HepG2 (cell line): ENCODE data around the gene ARHGAP21. TPM values are rescaled to one million over a fixed set of nuclear protein-coding genes. Genes with fewer than 3 reads are reported as not detected.

Experiments
- ATAC-seq: fragments of 200-7000 bp; cut with Tn5 transposase; 3 replicates; pipeline ENCODE4 v1.9.1; 2020; ENCODE audit warnings: mild to moderate bottlenecking, moderate library complexity
- BruUV-seq: library from RNA; stranded (reverse); fragments of 400-500 nt; replicated peaks from 2 replicates; lab custom pipeline; 2021; lab: Mats Ljungman, UMichigan
- CTCF ChIA-PET: fragments of 300-600 bp; formaldehyde crosslinking; extraction: SDS; loops from one replicate; lab custom pipeline; 2021; ENCODE audit warnings: low total read pairs, inconsistent platforms, low intra/inter-chr PET ratio; lab: Yijun Ruan, JAX
- POLR2A ChIA-PET: fragments of 350-600 bp; sonication (Branson Sonifier 250); formaldehyde crosslinking; loops from one replicate; lab custom pipeline; 2020; ENCODE audit warnings: antibody characterized with exemption, inconsistent platforms; lab: Yijun Ruan, JAX
- DNase-seq: peaks from one replicate; pipeline ENCODE4 v3.0.0-alpha.2; 2015; ENCODE audit warnings: low spot score
- FAIRE-seq: peaks from 3 replicates; lab custom pipeline; 2011; peaks lifted over from hg19 to GRCh38; lab: Jason Lieb, UNC
- H2AFZ ChIP-seq: one replicate; pipeline ENCODE4 v1.6.1; 2011; ENCODE audit warnings: low read length, inconsistent platforms
- H3K27ac ChIP-seq: fragments of 300-600 bp; 3 replicates; pipeline ENCODE4 v1.8.0; 2011; ENCODE audit warnings: mixed run types, mild to moderate bottlenecking, mixed read lengths, low read length, inconsistent platforms; ENCODE audit not compliant: insufficient read depth; ENCODE audit errors: extremely low read length
- H3K27me3 ChIP-seq, 2 experiments: fragments of 200-600 bp in 1 of 2; 2 replicates in 1 of 2; 3 replicates in 1 of 2; pipeline versions ENCODE4 v1.6.0 to v1.8.0; 2011; ENCODE audit warnings: low read length in 2 of 2, mild to moderate bottlenecking in 2 of 2, moderate library complexity in 2 of 2, inconsistent platforms in 1 of 2; ENCODE audit not compliant: insufficient read depth in 2 of 2, control insufficient read depth in 1 of 2
- H3K36me3 ChIP-seq, 2 experiments: fragments of 200-600 bp in 1 of 2; replicated peaks in 1 of 2; 2 replicates in 1 of 2; 3 replicates in 1 of 2; pipeline versions ENCODE4 v1.5.1 to v1.8.0; 2011; ENCODE audit warnings: low read length in 2 of 2, inconsistent platforms in 1 of 2; ENCODE audit not compliant: insufficient read depth in 2 of 2, control insufficient read depth in 1 of 2
- H3K4me1 ChIP-seq: 2 replicates; pipeline ENCODE4 v1.5.1; 2012; ENCODE audit warnings: low read length, inconsistent platforms; ENCODE audit not compliant: insufficient read depth
- H3K4me2 ChIP-seq: 2 replicates; pipeline ENCODE4 v1.6.0; 2011; ENCODE audit warnings: low read depth, low read length, inconsistent platforms
- H3K4me3 ChIP-seq, 3 experiments: fragments of 200-600 bp in 1 of 3; sonication (generic), shearing (Covaris generic) in 1 of 3; replicated peaks in 1 of 3; 2 replicates each; pipeline ENCODE4 v1.5.1; 2011 to 2016; ENCODE audit warnings: low read length in 3 of 3, inconsistent platforms in 2 of 3, low read depth in 2 of 3, mild to moderate bottlenecking in 2 of 3, control low read depth in 1 of 3, mixed read lengths in 1 of 3; ENCODE audit not compliant: insufficient read depth in 1 of 3
- H3K79me2 ChIP-seq: one replicate; pipeline ENCODE4 v1.6.1; 2011; ENCODE audit warnings: low read length, inconsistent platforms; ENCODE audit not compliant: insufficient read depth
- H3K9ac ChIP-seq: 2 replicates; pipeline ENCODE4 v1.6.0; 2011; ENCODE audit warnings: mild to moderate bottlenecking, low read depth, low read length, inconsistent platforms; ENCODE audit not compliant: insufficient read depth
- H3K9me3 ChIP-seq: 2 replicates; pipeline ENCODE4 v1.5.1; 2012; ENCODE audit warnings: mild to moderate bottlenecking, low read length
- H4K20me1 ChIP-seq: 2 replicates; pipeline ENCODE4 v1.6.0; 2011; ENCODE audit warnings: inconsistent platforms, mild to moderate bottlenecking, low read length, moderate library complexity; ENCODE audit not compliant: insufficient read depth
- ARID2 ChIP-seq: sonication (generic); formaldehyde crosslinking; IDR thresholded peaks from 2 replicates; pipeline ENCODE4 v1.8.1; 2022; ENCODE audit warnings: mild to moderate bottlenecking, missing genetic modification reagents, borderline replicate concordance
- ASH2L ChIP-seq: fragments of 300-600, 200-600 bp; sonication (generic); IDR thresholded peaks from 2 replicates; pipeline ENCODE4 v1.7.0; 2017; ENCODE audit warnings: low read depth, mild to moderate bottlenecking, moderate library complexity, mixed read lengths, low read length; ENCODE audit not compliant: insufficient read length
- BRCA1 ChIP-seq: sonication (generic); formaldehyde crosslinking; IDR thresholded peaks from 2 replicates; pipeline ENCODE4 v1.4.0; 2020; ENCODE audit warnings: missing genetic modification reagents
- CBX2 ChIP-seq, 2 experiments: fragments of 200-600 bp in 1 of 2; sonication (generic); formaldehyde crosslinking in 1 of 2; IDR thresholded peaks; 2 replicates each; pipeline versions ENCODE4 v1.7.0 to v1.8.1; 2018 to 2022; ENCODE audit warnings: low read depth in 2 of 2, low read length in 1 of 2, mild to moderate bottlenecking in 1 of 2, missing genetic modification reagents in 1 of 2
- FOXM1 ChIP-seq: sonication (generic); formaldehyde crosslinking; IDR thresholded peaks from 2 replicates; pipeline ENCODE4 v1.5.0; 2020; ENCODE audit warnings: missing genetic modification reagents
- HNRNPL ChIP-seq: fragments of 200-400 bp; formaldehyde crosslinking; IDR thresholded peaks from 2 replicates; pipeline ENCODE4 v1.6.1; 2017; ENCODE audit warnings: mild to moderate bottlenecking, low read depth, low read length
- MAFF ChIP-seq: IDR thresholded peaks from 2 replicates; pipeline ENCODE4 v1.6.1; 2011; ENCODE audit warnings: low read depth, low read length, improper control_type of control experiment
- MYNN ChIP-seq: sonication (generic); formaldehyde crosslinking; IDR thresholded peaks from 2 replicates; pipeline ENCODE4 v1.4.0; 2020; ENCODE audit warnings: mild to moderate bottlenecking, low read depth, missing genetic modification reagents
- TBX3 ChIP-seq: fragments of 450-650 bp; IDR thresholded peaks from 2 replicates; pipeline ENCODE4 v1.6.1; 2017; ENCODE audit warnings: antibody characterized with exemption, mild to moderate bottlenecking, inconsistent platforms, borderline replicate concordance
- TOPORS ChIP-seq: sonication (generic); formaldehyde crosslinking; IDR thresholded peaks from 2 replicates; pipeline ENCODE4 v1.8.0; 2023; ENCODE audit warnings: mild to moderate bottlenecking, missing genetic modification reagents
- XRCC5 ChIP-seq: fragments of 200-400 bp; formaldehyde crosslinking; optimal IDR thresholded peaks from 2 replicates; pipeline ENCODE3; 2017; ENCODE audit warnings: mild to moderate bottlenecking, low read length
- ZMYM3 ChIP-seq: sonication (generic); formaldehyde crosslinking; IDR thresholded peaks from 2 replicates; pipeline ENCODE4 v1.5.1; 2020; ENCODE audit warnings: mild to moderate bottlenecking, missing genetic modification reagents
- ZNF543 ChIP-seq: sonication (generic); formaldehyde crosslinking; IDR thresholded peaks from 2 replicates; pipeline ENCODE4 v1.4.0; 2020; ENCODE audit warnings: mild to moderate bottlenecking, missing genetic modification reagents
- WGBS: methylation state at CpG from one replicate; pipeline ENCODE4 v1.1.6; 2017; ENCODE audit warnings: low lambda C conversion rate; 5-methylcytosine and 5-hydroxymethylcytosine counted together
- in situ Hi-C: cut with HindIII; loops from 2 replicates; pipeline ENCODE4 v1.10.0; 2017; ENCODE audit warnings: low pct_unique_long_range_greater_than_20kb; ENCODE audit not compliant: extremely low pct_ligation_motif_present
- intact Hi-C: fragments of 100-400 bp; cut with micrococcal nuclease; formaldehyde crosslinking; loops from one replicate; pipeline ENCODE4 v1.10.0; 2022; ENCODE audit not compliant: unreplicated experiment
- polyA plus RNA-seq, 8 experiments: library from polyadenylated mRNA; depleted of rRNA in 3 of 8; stranded (reverse) in 7 of 8; unstranded in 1 of 8; fragments of >200 nt; fragmentation: Illumina TruSeq in 4 of 8; extraction: Trizol in 4 of 8; gene quantifications; 2 replicates each; pipeline versions ENCODE4 v1.2.1 to v1.2.3, GENCODE V29; 2011 to 2016; ENCODE audit warnings: low read depth in 4 of 8, missing spikeins in 1 of 8, mixed read lengths in 1 of 8; ENCODE audit not compliant: insufficient read depth in 1 of 8
- total RNA-seq, 5 experiments: library from RNA; depleted of rRNA; stranded (reverse); fragments of >200 nt; fragmentation: Illumina TruSeq; extraction: Trizol; gene quantifications; 2 replicates each; pipeline ENCODE4 v1.2.3, GENCODE V29; 2016; ENCODE audit warnings: low read depth in 1 of 5
- TF ChIP-seq, protein P1 (sequence below): sonication (generic); formaldehyde crosslinking; IDR thresholded peaks from 2 replicates; pipeline ENCODE4 v1.5.0; 2020; ENCODE audit warnings: missing genetic modification reagents
- TF ChIP-seq, protein P2 (sequence below): sonication (generic); formaldehyde crosslinking; IDR thresholded peaks from 2 replicates; pipeline ENCODE4 v1.5.1; 2020; ENCODE audit warnings: missing genetic modification reagents, mild to moderate bottlenecking, borderline replicate concordance
- TF ChIP-seq, protein P3 (sequence below): sonication (generic); formaldehyde crosslinking; conservative IDR thresholded peaks from 2 replicates; pipeline ENCODE4 v1.4.0; 2020; ENCODE audit warnings: missing genetic modification reagents

Gene ARHGAP21
- total and polyA plus RNA-seq, 2 of the 13 experiments (the other 11 are each of a cell fraction or from before 2014, with no cell fraction given): 23.9 to 26.6 TPM

- no TSS peak for BruUV-seq
- ChIA-PET POLR2A (no interaction called here), CTCF (no interaction called here)
- Histone ChIP-seq H3K4me2 (no peak overlapping the region), H3K4me3 (no peak overlapping the region), H3K4me1 (no peaks in the 10 kb centered on the region), H3K9me3 (no peaks in the 10 kb centered on the region), H4K20me1 (no peaks in the 10 kb centered on the region), H3K36me3 (peaks cover 6 to 18% of the 10 kb centered on the region in 2 experiments; a peak in 4 of 5 replicates), H3K27ac (no peak overlapping the region), H3K79me2 (no peaks in the 10 kb centered on the region), H2AFZ (no peak overlapping the region), H3K27me3 (no peaks in the 10 kb centered on the region), H3K9ac (no peak overlapping the region)
- no peak for TF ChIP-seq MYNN (CRISPR knock-in tag)
- TF ChIP-seq HNRNPL: no peak
- TF ChIP-seq ZMYM3: no peak
- FAIRE-seq (no peak), ATAC-seq (no peak), DNase-seq (no peak)
- in situ Hi-C loops (no loop called here), intact Hi-C loops (no loop called here)
- WGBS: 100% methylated on average over 1 of the region's 1 CpG
Measured at GRCh38 chr10:24664991-24665390, 58.7 kb downstream of the ARHGAP21 start.

GRCh38 chr10:24661376-24661775, 62.3 kb downstream of the ARHGAP21 start:
- CTCF ChIA-PET: no interaction called here
- TF ChIP-seq TBX3: no peak
- TF ChIP-seq XRCC5: no peak
- no peak for TF ChIP-seq ARID2 (CRISPR knock-in tag)
- TF ChIP-seq, protein P1, sequence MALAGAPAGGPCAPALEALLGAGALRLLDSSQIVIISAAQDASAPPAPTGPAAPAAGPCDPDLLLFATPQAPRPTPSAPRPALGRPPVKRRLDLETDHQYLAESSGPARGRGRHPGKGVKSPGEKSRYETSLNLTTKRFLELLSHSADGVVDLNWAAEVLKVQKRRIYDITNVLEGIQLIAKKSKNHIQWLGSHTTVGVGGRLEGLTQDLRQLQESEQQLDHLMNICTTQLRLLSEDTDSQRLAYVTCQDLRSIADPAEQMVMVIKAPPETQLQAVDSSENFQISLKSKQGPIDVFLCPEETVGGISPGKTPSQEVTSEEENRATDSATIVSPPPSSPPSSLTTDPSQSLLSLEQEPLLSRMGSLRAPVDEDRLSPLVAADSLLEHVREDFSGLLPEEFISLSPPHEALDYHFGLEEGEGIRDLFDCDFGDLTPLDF: no peak
- no peak for TF ChIP-seq CBX2 (IDR thresholded peaks at IDR 0.05; ENCODE audit: low read depth, low read length)
- no peak for TF ChIP-seq CBX2 (CRISPR knock-in tag; IDR thresholded peaks at IDR 0.05; ENCODE audit: low read depth)
- TF ChIP-seq FOXM1 (CRISPR knock-in tag): no peak
- no peak for TF ChIP-seq ASH2L
- no peak for TF ChIP-seq BRCA1 (CRISPR knock-in tag)
- TF ChIP-seq, protein P2, sequence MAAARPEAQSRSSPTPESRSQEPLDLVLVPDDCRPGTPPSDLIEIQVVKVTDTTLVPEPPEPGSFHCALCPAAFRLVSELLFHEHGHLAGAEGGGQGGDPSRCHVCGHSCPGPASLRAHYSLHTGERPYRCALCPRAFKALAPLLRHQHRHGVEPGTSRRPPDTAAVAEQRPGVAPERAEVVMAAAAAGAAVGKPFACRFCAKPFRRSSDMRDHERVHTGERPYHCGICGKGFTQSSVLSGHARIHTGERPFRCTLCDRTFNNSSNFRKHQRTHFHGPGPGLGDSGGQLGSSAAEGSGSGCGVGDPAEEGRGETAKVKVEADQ (CRISPR knock-in tag): no peak
- TF ChIP-seq, protein P3, sequence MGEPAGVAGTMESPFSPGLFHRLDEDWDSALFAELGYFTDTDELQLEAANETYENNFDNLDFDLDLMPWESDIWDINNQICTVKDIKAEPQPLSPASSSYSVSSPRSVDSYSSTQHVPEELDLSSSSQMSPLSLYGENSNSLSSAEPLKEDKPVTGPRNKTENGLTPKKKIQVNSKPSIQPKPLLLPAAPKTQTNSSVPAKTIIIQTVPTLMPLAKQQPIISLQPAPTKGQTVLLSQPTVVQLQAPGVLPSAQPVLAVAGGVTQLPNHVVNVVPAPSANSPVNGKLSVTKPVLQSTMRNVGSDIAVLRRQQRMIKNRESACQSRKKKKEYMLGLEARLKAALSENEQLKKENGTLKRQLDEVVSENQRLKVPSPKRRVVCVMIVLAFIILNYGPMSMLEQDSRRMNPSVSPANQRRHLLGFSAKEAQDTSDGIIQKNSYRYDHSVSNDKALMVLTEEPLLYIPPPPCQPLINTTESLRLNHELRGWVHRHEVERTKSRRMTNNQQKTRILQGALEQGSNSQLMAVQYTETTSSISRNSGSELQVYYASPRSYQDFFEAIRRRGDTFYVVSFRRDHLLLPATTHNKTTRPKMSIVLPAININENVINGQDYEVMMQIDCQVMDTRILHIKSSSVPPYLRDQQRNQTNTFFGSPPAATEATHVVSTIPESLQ (CRISPR knock-in tag): no peak
- TF ChIP-seq ZNF543 (CRISPR knock-in tag): no peak
- TF ChIP-seq TOPORS (CRISPR knock-in tag): no peak
- no peak for TF ChIP-seq MAFF

More at GRCh38 chr10:24661376-24661775, 62.3 kb downstream of the ARHGAP21 start:
- Histone ChIP-seq H4K20me1 (no peaks in the 10 kb centered on the region), H3K4me2 (no peak overlapping the region), H3K4me3 (no peak overlapping the region), H3K79me2 (no peaks in the 10 kb centered on the region), H3K4me1 (no peaks in the 10 kb centered on the region), H3K9me3 (no peaks in the 10 kb centered on the region), H3K27me3 (no peaks in the 10 kb centered on the region), H2AFZ (no peak overlapping the region), H3K9ac (no peak overlapping the region), H3K36me3 (0 out of 5 replicates have a peak, but pooled peaks cover 1 to 2% of the 10 kb centered on the region in 2 experiments), H3K27ac (no peak overlapping the region)
- in situ Hi-C loops: no loop called here
- BruUV-seq: no TSS peak
- intact Hi-C loops: no loop called here
- POLR2A ChIA-PET: no interaction called here
- WGBS: 99% methylated on average over 2 of the region's 2 CpGs
- no peak for FAIRE-seq
- ATAC-seq: no peak
- no peak for DNase-seq
